ENCODE measurements around the gene FCAMR.

Gene FCAMR, protein sequence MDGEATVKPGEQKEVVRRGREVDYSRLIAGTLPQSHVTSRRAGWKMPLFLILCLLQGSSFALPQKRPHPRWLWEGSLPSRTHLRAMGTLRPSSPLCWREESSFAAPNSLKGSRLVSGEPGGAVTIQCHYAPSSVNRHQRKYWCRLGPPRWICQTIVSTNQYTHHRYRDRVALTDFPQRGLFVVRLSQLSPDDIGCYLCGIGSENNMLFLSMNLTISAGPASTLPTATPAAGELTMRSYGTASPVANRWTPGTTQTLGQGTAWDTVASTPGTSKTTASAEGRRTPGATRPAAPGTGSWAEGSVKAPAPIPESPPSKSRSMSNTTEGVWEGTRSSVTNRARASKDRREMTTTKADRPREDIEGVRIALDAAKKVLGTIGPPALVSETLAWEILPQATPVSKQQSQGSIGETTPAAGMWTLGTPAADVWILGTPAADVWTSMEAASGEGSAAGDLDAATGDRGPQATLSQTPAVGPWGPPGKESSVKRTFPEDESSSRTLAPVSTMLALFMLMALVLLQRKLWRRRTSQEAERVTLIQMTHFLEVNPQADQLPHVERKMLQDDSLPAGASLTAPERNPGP

GRCh38 chr1:206970446-206970845 lies at the start of gene FCAMR:
FCAMR (minus strand) TSS chr1:206970460; CDS start chr1:206970125, 335 bp downstream.
- no peak for DNase-seq

- DNase-seq = no peak
These were observed 49.4 kb upstream of the FCAMR start for GRCh38 chr1:207019661-207020060.

GRCh38 chr1:207019161-207019560 lies 48.9 kb upstream of the FCAMR start:
- DNase-seq = no peak

DNA sequence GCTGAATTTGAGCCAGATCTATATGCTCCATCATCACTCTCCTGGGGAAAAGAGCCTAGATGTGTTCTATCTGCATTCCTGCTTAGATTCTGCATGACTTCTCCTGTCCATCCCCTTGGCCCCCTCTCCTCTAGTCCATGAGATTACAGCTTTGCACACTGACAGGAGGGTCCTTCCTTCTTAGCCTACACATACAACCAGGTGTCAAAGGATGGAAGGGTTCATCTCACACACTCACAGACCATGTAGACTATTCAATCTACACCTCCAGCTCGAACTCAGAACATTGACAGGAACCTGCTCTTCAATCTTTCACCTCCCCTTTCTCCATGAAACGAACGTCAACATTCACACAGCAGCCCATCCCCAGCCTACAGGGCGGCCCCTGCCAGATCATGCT lies 48.4 kb upstream of the FCAMR start:
- DNase-seq = no peak

DNA sequence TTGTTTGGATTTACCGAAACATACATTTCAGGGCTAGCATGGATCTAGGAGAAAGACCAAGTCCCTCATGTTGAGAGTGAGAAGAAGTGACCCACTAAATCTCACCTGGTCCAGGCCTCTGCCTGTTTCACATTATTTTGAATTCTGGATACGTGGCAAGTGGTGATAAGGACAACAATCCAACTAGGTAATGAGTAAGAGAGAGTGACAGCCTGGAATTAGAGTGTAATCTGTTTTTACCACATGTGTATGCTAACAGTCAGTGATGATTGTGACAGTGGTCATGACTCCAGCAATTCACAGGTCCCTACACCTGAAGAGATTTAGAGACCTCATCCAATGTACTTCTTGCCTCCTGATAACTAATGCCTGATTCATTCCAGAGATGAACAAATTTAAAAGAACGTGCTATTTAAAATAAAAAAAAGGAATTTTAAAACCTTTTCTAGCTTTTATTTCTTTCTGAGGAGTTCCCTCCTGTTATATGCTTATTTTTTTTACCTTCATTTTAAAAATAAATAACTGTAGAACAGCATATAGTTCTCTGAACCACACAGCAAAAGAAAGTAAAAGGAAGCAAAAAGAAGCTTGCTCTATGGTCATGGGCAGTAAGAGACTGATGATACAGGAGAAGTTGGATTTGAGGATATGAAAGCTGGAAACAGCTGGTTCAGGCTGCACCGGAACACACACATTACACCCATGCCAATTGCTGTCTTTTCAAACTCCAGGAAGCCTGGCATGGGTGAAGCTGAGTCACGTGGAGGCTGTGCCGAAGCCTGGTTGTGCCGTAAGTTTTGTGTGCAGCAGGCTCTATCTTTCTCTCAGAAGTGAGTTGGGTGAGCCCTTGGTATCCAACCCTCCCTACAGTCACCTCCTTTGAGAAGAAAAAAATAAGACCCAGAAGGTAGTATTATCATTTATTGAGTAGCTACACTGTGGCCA lies 47.6 kb upstream of the FCAMR start:
- no peak for DNase-seq

DNA sequence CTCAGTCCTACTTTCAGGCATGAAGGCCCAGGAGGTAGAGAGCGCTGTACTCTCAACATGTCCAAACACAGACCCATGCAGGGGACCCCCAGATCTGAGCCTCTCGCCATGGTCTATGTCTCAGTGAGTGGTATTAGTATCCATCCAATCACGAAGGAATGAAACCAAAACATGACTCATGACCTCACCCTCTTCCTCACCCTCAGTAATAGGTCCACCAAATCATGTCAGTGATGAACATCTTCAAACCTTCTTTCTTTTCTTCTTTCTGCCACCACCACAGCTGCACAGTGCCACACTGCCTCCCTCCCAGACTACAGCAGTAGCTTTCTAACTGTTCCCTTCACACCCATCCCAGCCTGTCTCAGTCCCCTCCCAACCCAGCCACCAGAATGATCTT lies 45.5 kb upstream of the FCAMR start:
- no peak for DNase-seq

GRCh38 chr1:207014728-207015127 lies 44.5 kb upstream of the FCAMR start:
- DNase-seq = no peak

GRCh38 chr1:207013321-207014085 lies 43.2 kb upstream of the FCAMR start:
- no peak for DNase-seq

DNA sequence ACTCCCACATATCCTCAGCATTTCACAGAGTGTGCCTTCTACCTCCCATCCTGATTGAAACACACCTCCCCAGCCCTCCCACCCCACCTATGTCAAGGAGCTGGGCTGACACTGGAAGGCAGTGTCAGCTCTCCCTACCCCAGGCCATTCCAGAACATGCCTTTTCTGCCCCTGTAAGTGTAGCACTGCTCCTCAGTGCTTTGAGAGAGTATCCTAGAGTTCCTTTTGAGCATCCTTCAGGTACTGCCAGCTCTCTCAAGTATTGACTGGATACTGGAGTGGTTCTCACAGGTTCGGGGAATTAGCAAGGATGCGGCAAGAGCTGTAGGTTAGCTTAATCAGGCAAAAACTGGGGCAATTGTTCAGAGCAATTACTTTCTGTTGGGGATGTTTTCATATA lies 40.5 kb upstream of the FCAMR start:
- DNase-seq = no peak

- DNase-seq = no peak
These were observed 39.7 kb upstream of the FCAMR start for GRCh38 chr1:207009945-207010344.

GRCh38 chr1:207009182-207009850 lies 39.1 kb upstream of the FCAMR start:
- no peak for DNase-seq

- no peak for DNase-seq
These were observed 37.2 kb upstream of the FCAMR start for GRCh38 chr1:207007352-207008033.

DNA sequence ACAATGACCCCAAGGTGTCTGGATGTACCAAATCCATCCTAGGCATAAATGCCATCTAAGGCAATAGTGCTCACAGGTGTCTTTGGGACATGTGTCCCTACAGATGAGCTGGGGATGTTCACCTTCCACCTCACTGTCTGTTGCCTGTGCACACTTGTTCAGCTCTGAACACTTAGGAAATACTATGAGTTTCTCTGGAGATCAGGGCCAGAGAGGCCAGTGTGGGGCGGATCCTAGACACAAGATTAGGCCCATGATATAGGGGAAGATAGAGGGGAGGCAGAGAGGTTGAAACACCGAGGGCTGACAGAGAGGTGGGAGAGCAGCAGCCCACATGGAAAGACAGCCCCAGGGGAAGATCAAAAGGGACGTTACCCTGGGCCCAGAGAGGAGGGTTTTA lies 36.7 kb upstream of the FCAMR start:
- DNase-seq = no peak

DNA sequence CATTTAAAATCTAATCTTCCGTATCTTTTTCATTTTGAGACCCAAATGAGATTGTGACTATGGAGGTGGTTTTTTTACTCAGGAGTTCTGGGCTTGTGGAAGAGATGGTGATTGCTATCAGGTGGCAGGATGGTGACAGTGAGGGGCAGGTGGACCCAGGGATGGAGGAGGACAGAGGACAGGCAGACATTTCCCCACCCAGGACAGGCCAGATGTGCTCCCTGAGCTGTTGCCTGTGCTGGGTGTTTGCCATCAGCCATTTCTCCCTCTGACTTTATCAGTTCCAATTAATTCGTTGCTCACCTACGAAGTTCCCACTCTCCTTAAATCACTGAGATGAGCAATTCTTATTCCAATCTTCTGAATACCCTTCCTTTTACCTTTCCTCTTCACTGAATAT lies 35.8 kb upstream of the FCAMR start:
- DNase-seq = no peak

GRCh38 chr1:207004931-207005830 lies 34.9 kb upstream of the FCAMR start:
- DNase-seq = peak; percentile 0

- DNase-seq = no peak
These were observed 33.0 kb upstream of the FCAMR start for GRCh38 chr1:207003210-207003609.

GRCh38 chr1:207002724-207003146 lies 32.5 kb upstream of the FCAMR start:
- no peak for DNase-seq

DNA sequence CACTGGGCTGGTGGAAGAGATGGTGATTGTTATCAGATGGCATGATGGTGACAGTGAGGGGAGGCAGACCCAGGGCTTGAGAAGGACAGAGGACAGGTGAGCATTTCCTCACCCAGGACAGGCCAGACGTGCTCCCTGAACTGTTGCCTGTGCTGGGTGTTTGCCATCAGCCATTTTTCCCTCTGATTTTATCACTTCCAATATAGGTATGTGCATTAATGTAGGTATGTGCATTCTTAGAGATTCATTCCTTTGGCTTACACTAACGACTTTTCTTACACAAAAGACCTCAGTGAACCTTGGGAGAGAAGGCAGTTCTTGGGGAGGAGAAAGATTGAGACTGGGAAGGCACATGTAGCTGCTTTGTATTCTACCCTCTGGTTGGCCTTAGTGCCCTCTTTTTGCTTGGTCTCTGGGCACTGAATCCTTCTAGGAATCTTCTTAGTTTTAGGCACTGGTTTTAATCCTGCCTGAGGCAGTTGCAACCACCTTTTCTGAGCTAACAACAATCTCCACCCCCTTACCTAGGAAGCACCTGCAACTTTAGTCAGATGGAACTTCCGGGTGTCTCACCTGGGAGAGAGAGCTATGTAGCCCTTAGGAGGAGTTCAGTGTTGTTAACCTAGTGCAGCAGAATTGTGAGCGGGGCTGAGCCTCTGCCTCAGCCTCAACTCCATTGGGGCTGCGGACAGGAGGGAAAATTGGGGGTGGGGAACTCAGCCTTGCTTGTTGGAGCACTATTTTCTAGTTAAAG lies 31.4 kb upstream of the FCAMR start:
- DNase-seq = no peak

DNA sequence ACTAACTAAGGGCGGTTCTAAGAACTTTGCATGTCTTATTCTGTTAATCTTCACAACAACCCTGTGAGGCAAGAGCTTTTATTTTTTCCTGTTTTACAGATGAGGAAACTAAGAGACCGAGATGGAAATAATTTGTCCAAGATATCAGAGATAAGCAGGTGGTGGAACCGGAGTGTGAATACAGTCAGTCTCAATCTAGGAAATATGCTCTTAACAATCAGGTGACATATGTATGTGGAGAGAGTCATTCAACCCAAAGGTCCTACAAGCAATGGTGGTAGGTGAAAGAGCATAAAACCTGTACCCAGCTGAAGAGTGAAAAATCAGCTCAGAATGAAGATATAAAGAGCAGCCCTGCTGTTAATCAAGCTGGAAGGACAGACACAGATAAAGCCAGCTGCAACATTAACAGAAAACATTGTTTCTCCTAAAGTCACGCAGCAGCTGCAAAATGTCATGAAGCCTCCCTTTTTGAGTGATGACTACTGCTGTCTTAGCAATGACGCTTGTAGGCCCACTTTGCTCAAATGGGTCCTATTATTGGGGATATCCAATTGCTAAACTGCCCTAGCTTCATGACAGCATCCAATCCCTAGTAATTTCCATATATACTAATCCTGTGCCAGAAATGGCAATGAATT lies 30.5 kb upstream of the FCAMR start:
- no peak for DNase-seq

All from NCI-H1417 treated with DMSO at 0.1 percent for 48 hours (cell line).